Inferior parietal cortex (tissue), 1 donor: Measurements from ENCODE around the gene SSTR3.

Experiments
- DNase-seq: peaks from one replicate; pipeline ENCODE4 v3.0.0-alpha.2; 2016; ENCODE audit errors: extremely low spot score

SSTR3 gene

GRCh38 chr22:37167176-37167980 is 44.9 kb downstream of the SSTR3 start:
- no peak for DNase-seq

GRCh38 chr22:37166675-37167066 is 45.6 kb downstream of the SSTR3 start:
- peak; percentile 79 for DNase-seq

- DNase-seq, result no peak
Measured at GRCh38 chr22:37165940-37166674, 46.2 kb downstream of the SSTR3 start.

- DNase-seq, result no peak
Measured at GRCh38 chr22:37165066-37165465, 47.2 kb downstream of the SSTR3 start.

- no peak for DNase-seq
Measured at GRCh38 chr22:37164505-37164887, 47.8 kb downstream of the SSTR3 start.

GRCh38 chr22:37163575-37164504 is 48.4 kb downstream of the SSTR3 start:
- DNase-seq, result no peak

- no peak for DNase-seq
Measured at GRCh38 chr22:37163096-37163489, 49.2 kb downstream of the SSTR3 start.

- no peak for DNase-seq
Measured at GRCh38 chr22:37162221-37163095, 49.8 kb downstream of the SSTR3 start.

- no peak for DNase-seq
Measured at GRCh38 chr22:37161443-37161842, 50.8 kb downstream of the SSTR3 start.

- no peak for DNase-seq
Measured at GRCh38 chr22:37160027-37160426, 52.2 kb downstream of the SSTR3 start.

- DNase-seq, result no peak
Measured at GRCh38 chr22:37158963-37159290, 53.4 kb downstream of the SSTR3 start.

- DNase-seq, result no peak
Measured at GRCh38 chr22:37157516-37158285, 54.6 kb downstream of the SSTR3 start.

- DNase-seq, result no peak
Measured at GRCh38 chr22:37156686-37157435, 55.4 kb downstream of the SSTR3 start.

GRCh38 chr22:37155971-37156370 is 56.3 kb downstream of the SSTR3 start:
- DNase-seq, result no peak

GRCh38 chr22:37154925-37155712 is 57.2 kb downstream of the SSTR3 start:
- DNase-seq, result no peak
